Measurements from ENCODE around the gene ACTR1B. TPM values are rescaled to one million over a fixed set of nuclear protein-coding genes. Genes with fewer than 3 reads are reported as not detected.

The ACTR1B gene
- total and polyA plus RNA-seq, 9 donors: 23.0 to 85.2 (median 67.4) TPM

GRCh38 chr2:97656905-97657587 lies 6.8 kb downstream of the ACTR1B start:
- H3K4me3 ChIP-seq: no peak overlapping the region
- 79 to 85% (median 84%) methylated on average over 15 of the region's 15 CpGs for WGBS, 3 donors
- H3K9me3 ChIP-seq: no peaks in the 10 kb centered on the region
- no peaks in the 10 kb centered on the region for H3K36me3 ChIP-seq
- intact Hi-C loops (cut with DNase I): no loop called here
- H3K4me1 ChIP-seq (ENCODE audit: insufficient read depth): peaks cover 8% of the 10 kb centered on the region
- no peak overlapping the region for H3K27ac ChIP-seq
- H3K27me3 ChIP-seq: no peaks in the 10 kb centered on the region
- DNase-seq: no peak
- TF ChIP-seq, protein P1, sequence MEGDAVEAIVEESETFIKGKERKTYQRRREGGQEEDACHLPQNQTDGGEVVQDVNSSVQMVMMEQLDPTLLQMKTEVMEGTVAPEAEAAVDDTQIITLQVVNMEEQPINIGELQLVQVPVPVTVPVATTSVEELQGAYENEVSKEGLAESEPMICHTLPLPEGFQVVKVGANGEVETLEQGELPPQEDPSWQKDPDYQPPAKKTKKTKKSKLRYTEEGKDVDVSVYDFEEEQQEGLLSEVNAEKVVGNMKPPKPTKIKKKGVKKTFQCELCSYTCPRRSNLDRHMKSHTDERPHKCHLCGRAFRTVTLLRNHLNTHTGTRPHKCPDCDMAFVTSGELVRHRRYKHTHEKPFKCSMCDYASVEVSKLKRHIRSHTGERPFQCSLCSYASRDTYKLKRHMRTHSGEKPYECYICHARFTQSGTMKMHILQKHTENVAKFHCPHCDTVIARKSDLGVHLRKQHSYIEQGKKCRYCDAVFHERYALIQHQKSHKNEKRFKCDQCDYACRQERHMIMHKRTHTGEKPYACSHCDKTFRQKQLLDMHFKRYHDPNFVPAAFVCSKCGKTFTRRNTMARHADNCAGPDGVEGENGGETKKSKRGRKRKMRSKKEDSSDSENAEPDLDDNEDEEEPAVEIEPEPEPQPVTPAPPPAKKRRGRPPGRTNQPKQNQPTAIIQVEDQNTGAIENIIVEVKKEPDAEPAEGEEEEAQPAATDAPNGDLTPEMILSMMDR (IDR thresholded peaks at IDR 0.05): no peak
- no peak for TF ChIP-seq POLR2A (IDR thresholded peaks at IDR 0.05)
- no peak for TF ChIP-seq EP300 (IDR thresholded peaks at IDR 0.05)

- TF ChIP-seq POLR2A (IDR thresholded peaks at IDR 0.05) (no peak), EP300 (IDR thresholded peaks at IDR 0.05) (no peak)
- TF ChIP-seq, protein P1 (IDR thresholded peaks at IDR 0.05): no peak
- Histone ChIP-seq H3K27me3 (no peaks in the 10 kb centered on the region), H3K9me3 (no peaks in the 10 kb centered on the region), H3K36me3 (no peaks in the 10 kb centered on the region), H3K4me3 (no peak overlapping the region), H3K27ac (no peak overlapping the region), H3K4me1 (ENCODE audit: insufficient read depth) (peaks cover 2% of the 10 kb centered on the region)
- DNase-seq: no peak
- WGBS, 3 donors: 95 to 97% (median 96%) methylated on average over 6 to 7 of the region's 7 CpGs
- intact Hi-C loops (cut with DNase I): no loop called here
Observed at GRCh38 chr2:97656129-97656755, 7.6 kb downstream of the ACTR1B start.

- Histone ChIP-seq H3K36me3 (no peaks in the 10 kb centered on the region), H3K27me3 (no peaks in the 10 kb centered on the region), H3K27ac (no peak overlapping the region), H3K4me1 (ENCODE audit: insufficient read depth) (no peaks in the 10 kb centered on the region), H3K9me3 (no peaks in the 10 kb centered on the region), H3K4me3 (no peak overlapping the region)
- no peak for DNase-seq
- intact Hi-C loops (cut with DNase I): no loop called here
- no peak for TF ChIP-seq EP300 (IDR thresholded peaks at IDR 0.05)
- TF ChIP-seq, protein P1 (IDR thresholded peaks at IDR 0.05): no peak
- WGBS, 3 donors: 91 to 97% (median 93%) methylated on average over 2 of the region's 2 CpGs
Observed at GRCh38 chr2:97654791-97655190, 9.1 kb downstream of the ACTR1B start.

- H3K4me3 ChIP-seq: no peak overlapping the region
- intact Hi-C loops (cut with DNase I): no loop called here
- no peaks in the 10 kb centered on the region for H3K27me3 ChIP-seq
- H3K36me3 ChIP-seq: no peaks in the 10 kb centered on the region
- WGBS, 3 donors: 90 to 95% (median 93%) methylated on average over 5 of the region's 5 CpGs
- H3K4me1 ChIP-seq (ENCODE audit: insufficient read depth): no peaks in the 10 kb centered on the region
- H3K9me3 ChIP-seq: no peaks in the 10 kb centered on the region
- no peak for DNase-seq
- TF ChIP-seq POLR2A (IDR thresholded peaks at IDR 0.05) (no peak), EP300 (IDR thresholded peaks at IDR 0.05) (no peak)
- TF ChIP-seq, protein P1 (IDR thresholded peaks at IDR 0.05): no peak
- no peak overlapping the region for H3K27ac ChIP-seq
Observed at GRCh38 chr2:97654309-97654708, 9.5 kb downstream of the ACTR1B start.
